Measurements from ENCODE around the gene ESPL1. TPM values are rescaled to one million over a fixed set of nuclear protein-coding genes. Genes with fewer than 3 reads are reported as not detected.

ESPL1 gene
- total and polyA plus RNA-seq, 2 of the 13 experiments (the other 11 are each of a cell fraction or from before 2014, with no cell fraction given): 5.8 to 11.5 TPM

GRCh38 chr12:53253298-53253697 lies 14.8 kb upstream of the ESPL1 start:
- in situ Hi-C loops (cut with HindIII; ENCODE audit: extremely low pct_ligation_motif_present, low pct_unique_long_range_greater_than_20kb): no loop called here
- Histone ChIP-seq H3K36me3 (replicated peaks in 1 of 2; ENCODE audit: control insufficient read depth in 1 of 2, insufficient read depth in 2 of 2, low read length in 2 of 2) (peaks cover 0 to 5% of the 10 kb centered on the region in 2 experiments; a peak in 2 of 5 replicates), H3K9ac (ENCODE audit: insufficient read depth, low read depth, low read length) (peak overlapping the region; percentile 86; the same call in 1 of the 2 replicates), H3K4me2 (ENCODE audit: low read depth, low read length) (peak overlapping the region; percentile 90), H3K79me2 (ENCODE audit: insufficient read depth, low read length) (peaks cover 13% of the 10 kb centered on the region), H3K9me3 (ENCODE audit: low read length) (no peaks in the 10 kb centered on the region), H4K20me1 (ENCODE audit: insufficient read depth, low read length) (no peaks in the 10 kb centered on the region), H2AFZ (ENCODE audit: low read length) (no peak overlapping the region), H3K4me3 (replicated peaks in 1 of 3; ENCODE audit: insufficient read depth in 1 of 3, low read depth in 2 of 3, low read length in 3 of 3) (peak overlapping the region in 1 of 3 experiments; percentile 96; a peak in 2 of 6 replicates), H3K4me1 (ENCODE audit: insufficient read depth, low read length) (peaks cover 37% of the 10 kb centered on the region), H3K27ac (ENCODE audit: extremely low read length, insufficient read depth, low read length) (no peak overlapping the region), H3K27me3 (ENCODE audit: control insufficient read depth in 1 of 2, insufficient read depth in 2 of 2, low read length in 2 of 2) (no peaks in the 10 kb centered on the region)
- no peak for ATAC-seq
- no peak for FAIRE-seq
- intact Hi-C loops (cut with micrococcal nuclease; ENCODE audit: unreplicated experiment): loop anchor here (5.0 kb wide), 1 partner anchor 41 kb away; no protein-coding TSS in a partner anchor
- no TSS peak for BruUV-seq (replicated peaks)
- TF ChIP-seq PAWR (CRISPR knock-in tag; IDR thresholded peaks at IDR 0.05; ENCODE audit: borderline replicate concordance) (no peak), ZNF687 (CRISPR knock-in tag; IDR thresholded peaks at IDR 0.05) (0 out of 2 replicates have a peak, but pooled peaks have one; percentile 15)
- WGBS (ENCODE audit: low lambda C conversion rate): 91% methylated on average over 4 of the region's 13 CpGs
- no peak for DNase-seq (ENCODE audit: low spot score)
- ChIA-PET POLR2A (interaction anchor here (0.6 to 2.6 kb wide), 3 partner anchors 14 to 68 kb away, joined by 3 to 17 read pairs (median 5); partner anchors contain the start of gene AAAS), CTCF (ENCODE audit: low intra/inter-chr PET ratio, low total read pairs) (no interaction called here)

All from HepG2 (cell line).